AG09309 (cell line): ENCODE results near the gene GLRA3.
"Not testable (repeated sequence)": the region's sequence is repeated elsewhere in the genome, so short reads cannot be mapped to it uniquely, and the experiment has no call there.

Experiments used
- DNase-seq: peaks from one replicate; pipeline ENCODE4 v3.0.0-alpha.2; 2010; ENCODE audit warnings: low read depth
- H3K4me3 ChIP-seq: 2 replicates; pipeline ENCODE4 v1.5.1; 2011; ENCODE audit warnings: mild to moderate bottlenecking, low read depth, low read length, moderate library complexity; ENCODE audit not compliant: control insufficient read depth
- CTCF ChIP-seq: IDR thresholded peaks from 2 replicates; pipeline ENCODE4 v1.5.1; 2011; ENCODE audit warnings: mild to moderate bottlenecking, low read depth, low read length, inconsistent platforms; ENCODE audit not compliant: insufficient read depth, control insufficient read depth; ENCODE audit errors: missing control alignments

Gene GLRA3

GRCh38 chr4:174789657-174790056, 39.4 kb downstream of the GLRA3 start:
- H3K4me3 ChIP-seq = no peak overlapping the region
- no peak for TF ChIP-seq CTCF

GRCh38 chr4:174778274-174778986, 50.6 kb downstream of the GLRA3 start:
- not testable (repeated sequence) for DNase-seq, H3K4me3 ChIP-seq

More at GRCh38 chr4:174789657-174790056, 39.4 kb downstream of the GLRA3 start:
- no peak for DNase-seq

- TF ChIP-seq CTCF = no peak
- DNase-seq = no peak
- H3K4me3 ChIP-seq = no peak overlapping the region
Measured at GRCh38 chr4:174775366-174775765, 53.7 kb downstream of the GLRA3 start.

- peak; percentile 52 for TF ChIP-seq CTCF
- no peak overlapping the region for H3K4me3 ChIP-seq
- peak; percentile 28 for DNase-seq
Measured at GRCh38 chr4:174764105-174764729, 64.8 kb downstream of the GLRA3 start.

- DNase-seq = no peak
- no peak for TF ChIP-seq CTCF
- no peak overlapping the region for H3K4me3 ChIP-seq
Measured at GRCh38 chr4:174763454-174764104, 65.5 kb downstream of the GLRA3 start.

GRCh38 chr4:174761451-174761850, 67.6 kb downstream of the GLRA3 start:
- no peak for DNase-seq
- H3K4me3 ChIP-seq = no peak overlapping the region
- TF ChIP-seq CTCF = no peak

GRCh38 chr4:174757736-174758135, 71.3 kb downstream of the GLRA3 start:
- DNase-seq = no peak
- no peak for TF ChIP-seq CTCF
- no peak overlapping the region for H3K4me3 ChIP-seq
